Lung microvascular endothelial cell (primary cell): Measurements from ENCODE around the gene PIK3R1. TPM values are rescaled to one million over a fixed set of nuclear protein-coding genes. Genes with fewer than 3 reads are reported as not detected.

ENCODE experiments used
- DNase-seq, 2 donors: peaks; one replicate each; pipeline versions ENCODE4 v3.0.0 to v3.0.0-alpha.2; 2010; ENCODE audit warnings: low read depth in 2 of 2
- total RNA-seq: library from RNA; depleted of rRNA; stranded (reverse); fragments of >200 nt; gene quantifications from 2 replicates; pipeline ENCODE4 v1.2.1, GENCODE V29; 2014

Gene PIK3R1
- total RNA-seq, 1 donor from 2014 or later = 26.4 TPM

GRCh38 chr5:68325065-68325580 lies 109.6 kb downstream of the PIK3R1 start:
- DNase-seq = no peak

GRCh38 chr5:68329554-68330255 lies 114.1 kb downstream of the PIK3R1 start:
- no peak for DNase-seq

GRCh38 chr5:68330574-68330973 lies 115.0 kb downstream of the PIK3R1 start:
- peak in 1 of 2 donors; percentile 44 for DNase-seq

GRCh38 chr5:68331192-68332079 lies 115.9 kb downstream of the PIK3R1 start:
- peak in 1 of 2 donors; percentile 80 for DNase-seq

GRCh38 chr5:68332080-68332451 lies 116.5 kb downstream of the PIK3R1 start:
- DNase-seq = peak in 1 of 2 donors; percentile 40

- DNase-seq = peak; percentile 55 to 93
Measured at GRCh38 chr5:68332556-68332955, 117.0 kb downstream of the PIK3R1 start.

GRCh38 chr5:68333649-68334552 lies 118.3 kb downstream of the PIK3R1 start:
- peak in 1 of 2 donors; percentile 85 for DNase-seq

- DNase-seq = no peak
Measured at GRCh38 chr5:68334553-68334886, 119.0 kb downstream of the PIK3R1 start.

- no peak for DNase-seq
Measured at GRCh38 chr5:68335075-68335474, 119.5 kb downstream of the PIK3R1 start.

GRCh38 chr5:68336200-68336599 lies 120.6 kb downstream of the PIK3R1 start:
- DNase-seq = peak in 1 of 2 donors; percentile 16

GRCh38 chr5:68337235-68337634 lies 121.7 kb downstream of the PIK3R1 start:
- no peak for DNase-seq

- DNase-seq = peak in 1 of 2 donors; percentile 71
Measured at GRCh38 chr5:68339921-68340321, 124.4 kb downstream of the PIK3R1 start.

- no peak for DNase-seq
Measured at GRCh38 chr5:68341006-68341405, 125.5 kb downstream of the PIK3R1 start.

- no peak for DNase-seq
Measured at GRCh38 chr5:68342693-68343092, 127.1 kb downstream of the PIK3R1 start.

GRCh38 chr5:68343421-68343826 lies 127.9 kb downstream of the PIK3R1 start:
- DNase-seq = peak; percentile 5 to 86

- DNase-seq = peak in 1 of 2 donors; percentile 82
Measured at GRCh38 chr5:68344447-68345111, 129.0 kb downstream of the PIK3R1 start.

GRCh38 chr5:68345171-68345570 lies 129.6 kb downstream of the PIK3R1 start:
- DNase-seq = no peak

- DNase-seq = no peak
Measured at GRCh38 chr5:68345582-68345981, 130.0 kb downstream of the PIK3R1 start.

- DNase-seq = no peak
Measured at GRCh38 chr5:68347536-68347935, 132.0 kb downstream of the PIK3R1 start.

GRCh38 chr5:68348447-68349222 lies 133.1 kb downstream of the PIK3R1 start:
- DNase-seq = no peak
